GM18951 (cell line): ENCODE measurements around the gene MT4.

Experiments used
- POLR2A ChIP-seq: IDR thresholded peaks from 4 replicates; pipeline ENCODE4 v1.6.1; 2011; ENCODE audit warnings: mild to moderate bottlenecking; ENCODE audit not compliant: insufficient read length, insufficient read depth; ENCODE audit errors: extremely low read depth
- in situ Hi-C: fragments of 300-500 bp; cut with MboI; formaldehyde crosslinking; loops from one replicate; pipeline ENCODE4 v1.12.0; 2022; ENCODE audit warnings: low sequenced_read_pairs, mixed read lengths, inconsistent platforms; ENCODE audit not compliant: unreplicated experiment

The MT4 gene

GRCh38 chr16:56611281-56611833, 46.5 kb downstream of the MT4 start:
- in situ Hi-C loops, result no loop called here

GRCh38 chr16:56613706-56614105, 48.8 kb downstream of the MT4 start:
- TF ChIP-seq POLR2A, result no peak
- in situ Hi-C loops, result no loop called here

More at GRCh38 chr16:56611281-56611833, 46.5 kb downstream of the MT4 start:
- no peak for TF ChIP-seq POLR2A

DNA sequence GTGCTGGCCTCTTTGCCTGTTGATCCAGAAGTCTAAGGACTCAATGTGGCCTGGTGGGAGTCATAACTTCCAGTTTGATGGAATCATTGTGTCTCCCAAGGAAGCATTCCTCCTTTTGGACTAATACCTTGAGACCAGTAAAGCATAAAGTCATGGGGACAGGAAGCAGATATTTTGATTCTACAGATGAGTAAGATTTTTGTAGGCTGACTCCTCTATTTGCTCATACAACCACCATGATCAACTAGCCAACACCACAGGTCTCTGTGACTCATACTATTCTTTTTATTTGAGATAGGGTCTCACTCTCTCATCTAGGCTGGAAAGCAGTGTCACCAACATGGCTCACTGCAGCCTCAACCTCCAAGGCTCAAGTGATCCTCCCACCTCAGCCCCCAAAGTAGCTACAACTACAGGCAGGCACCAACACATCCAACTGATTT, 49.7 kb downstream of the MT4 start:
- in situ Hi-C loops, result no loop called here
- TF ChIP-seq POLR2A, result no peak

DNA sequence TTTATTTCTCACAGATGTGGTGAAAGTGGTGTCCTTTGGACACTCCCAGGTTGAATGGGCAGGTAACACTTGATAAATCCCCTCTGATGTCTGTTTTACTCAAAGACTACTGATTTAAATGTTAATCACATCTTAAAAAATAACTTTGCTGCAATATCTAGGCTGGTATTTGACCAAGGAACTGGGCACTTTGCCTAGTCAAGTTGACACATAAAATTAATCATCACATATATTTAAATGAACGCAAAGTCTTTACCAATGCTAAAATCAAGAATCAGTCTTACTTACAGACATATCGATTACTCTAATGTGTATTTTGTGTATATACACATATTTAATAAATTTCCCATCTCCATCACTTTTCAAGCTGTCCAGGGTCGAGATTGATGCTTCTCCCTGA, 50.5 kb downstream of the MT4 start:
- no peak for TF ChIP-seq POLR2A
- in situ Hi-C loops, result no loop called here

DNA sequence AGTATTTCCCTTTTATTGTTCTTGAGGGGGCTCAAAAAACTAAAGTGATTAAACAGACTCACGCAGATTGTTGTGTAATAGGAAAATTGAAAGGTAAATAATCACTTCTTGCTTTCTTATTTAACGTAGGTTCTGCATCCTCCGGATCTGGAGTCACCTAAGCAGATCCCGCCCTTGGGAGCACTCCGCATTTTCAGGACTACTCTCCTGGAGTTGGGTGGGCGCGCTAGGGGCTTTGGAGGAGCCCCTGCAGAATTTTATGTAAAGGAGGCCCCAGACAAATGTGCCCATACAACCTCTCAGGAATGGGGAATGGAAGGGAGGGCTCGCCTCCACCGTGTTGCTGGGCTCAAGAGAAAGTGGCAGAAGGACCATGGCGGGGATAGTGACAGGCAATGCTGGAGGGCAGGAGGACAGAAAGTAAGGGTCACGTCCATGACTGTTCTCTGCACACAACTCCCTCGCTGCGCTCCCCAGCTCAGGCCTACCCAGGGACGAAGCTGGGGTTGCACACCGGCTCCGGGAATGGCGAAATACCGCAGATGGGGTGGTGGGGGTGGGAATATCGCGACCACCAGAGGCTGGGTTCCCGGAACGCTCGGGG, 51.8 kb downstream of the MT4 start:
- no peak for TF ChIP-seq POLR2A
- in situ Hi-C loops, result no loop called here

DNA sequence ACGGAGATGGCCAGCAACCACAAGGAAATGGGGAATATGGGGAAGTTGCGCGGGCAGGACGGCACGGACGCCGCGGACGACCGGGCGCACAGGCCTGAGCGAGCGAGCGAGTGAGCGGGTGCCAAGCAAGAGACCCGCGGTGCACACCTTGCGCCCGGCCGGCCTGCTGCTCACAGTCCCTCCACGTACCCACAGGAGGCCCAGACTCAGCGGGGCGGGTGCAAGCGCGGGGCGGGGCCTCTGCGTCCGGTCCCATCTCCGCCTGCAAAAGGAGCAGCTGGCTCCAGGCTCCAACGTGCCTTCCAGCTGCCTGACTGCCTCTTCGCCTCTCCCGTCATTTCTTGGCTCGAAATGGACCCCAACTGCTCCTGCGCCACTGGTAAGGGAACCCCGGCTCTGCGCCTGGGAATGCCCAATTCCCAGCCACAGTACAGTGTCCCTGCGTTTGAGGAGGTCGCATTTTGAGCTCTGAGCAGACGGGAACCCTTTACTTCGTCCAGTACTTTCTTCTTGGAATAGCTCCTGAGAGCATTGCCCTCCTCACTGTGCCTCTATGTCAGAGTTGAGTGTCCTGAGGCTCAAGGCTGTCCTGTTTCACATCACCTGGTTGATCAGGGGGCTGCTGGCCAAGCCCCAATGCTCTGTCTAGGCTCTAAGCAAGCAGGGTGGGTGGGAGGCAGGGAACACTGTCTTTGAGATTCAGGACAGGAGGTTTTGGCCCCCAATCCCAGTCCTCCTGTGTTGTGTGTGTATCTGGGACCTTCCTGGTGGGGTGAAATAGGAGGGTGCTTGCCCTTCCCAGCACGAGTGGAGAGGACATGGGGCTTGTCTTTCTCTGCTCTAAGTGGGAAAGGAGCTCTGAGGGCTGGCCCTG, 52.6 kb downstream of the MT4 start:
- in situ Hi-C loops, result no loop called here
- TF ChIP-seq POLR2A, result no peak

- in situ Hi-C loops, result no loop called here
Observed at GRCh38 chr16:56618138-56618537, 53.3 kb downstream of the MT4 start.

More at GRCh38 chr16:56618138-56618537, 53.3 kb downstream of the MT4 start:
- no peak for TF ChIP-seq POLR2A
